MM.1S (cell line): ENCODE measurements around the gene DENND4A.
A peak's percentile ranks its signal among the peaks of the same experiment; 100 is the strongest.

Source experiments
- DNase-seq: peaks from one replicate; pipeline ENCODE4 v3.0.0-alpha.2; 2015
- H2AFZ ChIP-seq: fragments of 300-600 bp; sonication (generic); 2 replicates; pipeline ENCODE4 v1.6.0; 2016; ENCODE audit warnings: antibody characterized with exemption, low read length
- H3F3A ChIP-seq: fragments of 300-600 bp; sonication (generic); 2 replicates; pipeline ENCODE4 v1.6.1; 2016; ENCODE audit warnings: mild to moderate bottlenecking, antibody characterized with exemption, low read length, moderate library complexity, mixed read lengths; ENCODE audit not compliant: insufficient read depth
- H3K27ac ChIP-seq: fragments of 300-600 bp; sonication (generic); 2 replicates; pipeline ENCODE4 v1.5.1; 2016; ENCODE audit warnings: mild to moderate bottlenecking, low read length
- H3K27me3 ChIP-seq: fragments of 300-600 bp; sonication (generic); replicated peaks from 2 replicates; pipeline ENCODE4 v1.6.0; 2016; ENCODE audit warnings: low read length; ENCODE audit not compliant: insufficient read depth
- H3K36me3 ChIP-seq: fragments of 300-600 bp; sonication (generic); replicated peaks from 2 replicates; pipeline ENCODE4 v1.6.1; 2016; ENCODE audit warnings: mild to moderate bottlenecking, low read length, mixed read lengths; ENCODE audit not compliant: insufficient read depth
- H3K4me1 ChIP-seq: fragments of 300-600 bp; sonication (generic); 2 replicates; pipeline ENCODE4 v1.6.1; 2016; ENCODE audit warnings: low read length, mixed read lengths
- H3K4me2 ChIP-seq: fragments of 300-600 bp; sonication (generic); 2 replicates; pipeline ENCODE4 v1.6.0; 2016; ENCODE audit warnings: low read depth, low read length
- H3K4me3 ChIP-seq: fragments of 300-600 bp; sonication (generic); 2 replicates; pipeline ENCODE4 v1.5.1; 2016; ENCODE audit warnings: low read length, mixed read lengths
- H3K79me2 ChIP-seq: fragments of 300-600 bp; sonication (generic); 2 replicates; pipeline ENCODE4 v1.6.1; 2016; ENCODE audit warnings: mixed run types, low read length, mixed read lengths
- H3K9ac ChIP-seq: fragments of 300-600 bp; sonication (generic); 2 replicates; pipeline ENCODE4 v1.6.1; 2016; ENCODE audit warnings: low read length, mixed read lengths
- H3K9me2 ChIP-seq: fragments of 300-600 bp; sonication (generic); replicated peaks from 2 replicates; pipeline ENCODE4 v1.6.1; 2016; ENCODE audit warnings: mild to moderate bottlenecking, low read length, mixed read lengths; ENCODE audit not compliant: insufficient read depth
- H3K9me3 ChIP-seq: fragments of 300-600 bp; sonication (generic); replicated peaks from 2 replicates; pipeline ENCODE4 v1.6.1; 2016; ENCODE audit warnings: mild to moderate bottlenecking, low read length, mixed read lengths; ENCODE audit not compliant: insufficient read depth
- H4K20me1 ChIP-seq: fragments of 300-600 bp; sonication (generic); 2 replicates; pipeline ENCODE4 v1.6.1; 2016; ENCODE audit warnings: mild to moderate bottlenecking, low read length, moderate library complexity, mixed read lengths; ENCODE audit not compliant: insufficient read depth
- CTCF ChIP-seq: fragments of 300-600 bp; sonication (generic); IDR thresholded peaks from 2 replicates; pipeline ENCODE4 v1.5.1; 2016; ENCODE audit warnings: antibody characterized with exemption, low read length, mixed read lengths
- EZH2 ChIP-seq: fragments of 300-600 bp; sonication (generic); optimal IDR thresholded peaks from 2 replicates; pipeline ENCODE3; 2017; ENCODE audit warnings: low read depth, mild to moderate bottlenecking, antibody characterized with exemption, low read length, mixed read lengths
- EZH2phosphoT487 ChIP-seq: fragments of 300-600 bp; sonication (generic); IDR thresholded peaks from 2 replicates; pipeline ENCODE4 v1.6.1; 2018; ENCODE audit warnings: antibody characterized with exemption, low read length

Gene DENND4A

GRCh38 chr15:65690173-65690572, 101.9 kb downstream of the DENND4A start:
- no peak overlapping the region for H3K4me2 ChIP-seq
- H2AFZ ChIP-seq, result no peak overlapping the region
- no peak overlapping the region for H3K4me3 ChIP-seq
- no peaks in the 10 kb centered on the region for H3K9me3 ChIP-seq
- H3K9me2 ChIP-seq, result no peaks in the 10 kb centered on the region
- H4K20me1 ChIP-seq, result no peaks in the 10 kb centered on the region
- H3K9ac ChIP-seq, result no peak overlapping the region
- H3F3A ChIP-seq, result no peaks in the 10 kb centered on the region
- H3K4me1 ChIP-seq, result peaks cover 23% of the 10 kb centered on the region
- H3K36me3 ChIP-seq, result peaks cover 2% of the 10 kb centered on the region; the same call in 1 of the 2 replicates
- no peaks in the 10 kb centered on the region for H3K27me3 ChIP-seq
- H3K27ac ChIP-seq, result no peak overlapping the region
- no peaks in the 10 kb centered on the region for H3K79me2 ChIP-seq
- TF ChIP-seq CTCF, result no peak
- TF ChIP-seq EZH2, result no peak
- no peak for TF ChIP-seq EZH2phosphoT487
- no peak for DNase-seq

DNA sequence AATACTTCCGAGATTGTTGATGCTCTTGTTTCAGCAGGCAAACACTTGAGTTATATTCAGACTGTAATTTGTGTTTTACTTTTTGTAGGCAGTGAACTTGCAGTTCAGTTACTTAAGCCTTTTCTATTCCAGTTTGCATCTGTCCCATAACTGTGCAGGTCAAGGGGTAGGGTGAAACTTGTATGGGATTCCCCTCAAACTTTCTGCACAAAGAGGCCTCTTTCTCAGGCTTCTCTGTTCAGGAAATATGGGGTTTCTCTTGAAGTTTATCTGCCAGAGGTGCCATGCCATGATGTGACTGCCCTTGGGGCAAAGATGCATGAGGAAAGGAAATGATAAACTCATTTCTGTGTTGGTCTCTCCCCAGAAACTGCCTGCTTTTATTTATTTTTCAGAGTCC, 103.6 kb downstream of the DENND4A start:
- TF ChIP-seq EZH2, result no peak
- no peak for TF ChIP-seq EZH2phosphoT487
- TF ChIP-seq CTCF, result no peak
- Histone ChIP-seq H3F3A (no peaks in the 10 kb centered on the region), H3K79me2 (no peaks in the 10 kb centered on the region), H4K20me1 (no peaks in the 10 kb centered on the region), H3K4me3 (no peak overlapping the region), H3K9ac (no peak overlapping the region), H3K27me3 (no peaks in the 10 kb centered on the region), H3K36me3 (peaks cover 2% of the 10 kb centered on the region; the same call in 1 of the 2 replicates), H3K27ac (no peak overlapping the region), H3K9me2 (no peaks in the 10 kb centered on the region), H2AFZ (no peak overlapping the region), H3K4me2 (no peak overlapping the region), H3K4me1 (peaks cover 23% of the 10 kb centered on the region), H3K9me3 (no peaks in the 10 kb centered on the region)
- peak; percentile 57 for DNase-seq

DNA sequence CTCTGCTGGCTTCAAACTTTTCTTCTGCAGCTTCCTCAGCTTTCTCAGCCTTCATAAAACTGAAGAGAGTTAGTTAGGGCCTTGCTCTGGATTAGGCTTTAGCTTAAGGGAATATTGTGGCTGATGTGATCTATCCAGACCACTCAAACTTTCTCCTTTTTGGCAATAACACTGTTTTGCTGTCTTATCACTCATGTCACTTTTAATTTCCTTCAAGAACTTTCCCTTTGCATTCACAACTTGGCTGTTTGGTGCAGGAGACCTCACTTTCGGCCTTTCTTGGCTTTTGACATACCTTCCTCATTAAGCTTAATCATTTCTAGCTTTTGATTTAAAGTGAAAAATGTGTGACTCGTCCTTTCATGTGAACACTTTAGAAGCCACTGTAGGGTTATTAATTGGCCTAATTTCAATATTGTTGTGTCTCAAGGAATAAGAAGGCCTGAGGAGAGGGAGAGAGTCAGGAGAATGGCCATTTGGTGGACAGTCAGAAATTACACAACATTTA, 109.6 kb downstream of the DENND4A start:
- Histone ChIP-seq H4K20me1 (no peaks in the 10 kb centered on the region), H3K9ac (no peak overlapping the region), H3K27me3 (no peaks in the 10 kb centered on the region), H3K4me1 (no peaks in the 10 kb centered on the region), H3F3A (no peaks in the 10 kb centered on the region), H3K9me2 (no peaks in the 10 kb centered on the region), H3K4me2 (no peak overlapping the region), H3K27ac (no peak overlapping the region), H3K4me3 (no peak overlapping the region), H3K36me3 (no peaks in the 10 kb centered on the region), H2AFZ (no peak overlapping the region), H3K9me3 (no peaks in the 10 kb centered on the region), H3K79me2 (no peaks in the 10 kb centered on the region)
- TF ChIP-seq CTCF (no peak), EZH2 (no peak), EZH2phosphoT487 (no peak)
- DNase-seq, result no peak
